Eye (tissue), 1 donor: ENCODE results near the gene PCBP1.
"Not testable (repeated sequence)": the region's sequence is repeated elsewhere in the genome, so short reads cannot be mapped to it uniquely, and the experiment has no call there.

Experiments used
- DNase-seq: peaks from one replicate; pipeline ENCODE4 v3.0.0-alpha.2; 2015

PCBP1 gene

GRCh38 chr2:70086838-70087701 is at the start of gene PCBP1:
Gene PCBP1, plus strand, starts transcription at chr2:70087477. Its CDS starts 267 bp downstream, at chr2:70087744.
- DNase-seq: peak; percentile 98

- DNase-seq: no peak
Observed at GRCh38 chr2:70039366-70039765, 47.9 kb upstream of the PCBP1 start.

- DNase-seq: no peak
Observed at GRCh38 chr2:70041663-70042062, 45.6 kb upstream of the PCBP1 start.

GRCh38 chr2:70042246-70042645 is 45.0 kb upstream of the PCBP1 start:
- DNase-seq: no peak

GRCh38 chr2:70043252-70043875 is 43.9 kb upstream of the PCBP1 start:
- DNase-seq: no peak

GRCh38 chr2:70044290-70045040 is 42.8 kb upstream of the PCBP1 start:
- no peak for DNase-seq

- DNase-seq: no peak
Observed at GRCh38 chr2:70045405-70045804, 41.9 kb upstream of the PCBP1 start.

GRCh38 chr2:70045932-70046331 is 41.3 kb upstream of the PCBP1 start:
- DNase-seq: no peak

- DNase-seq: no peak
Observed at GRCh38 chr2:70046534-70046933, 40.7 kb upstream of the PCBP1 start.

GRCh38 chr2:70047451-70047850 is 39.8 kb upstream of the PCBP1 start:
- no peak for DNase-seq

- DNase-seq: no peak
Observed at GRCh38 chr2:70049255-70049654, 38.0 kb upstream of the PCBP1 start.

- DNase-seq: no peak
Observed at GRCh38 chr2:70050631-70051425, 36.4 kb upstream of the PCBP1 start.

GRCh38 chr2:70055259-70055658 is 32.0 kb upstream of the PCBP1 start:
- not testable (repeated sequence) for DNase-seq

GRCh38 chr2:70061317-70061716 is 26.0 kb upstream of the PCBP1 start:
- DNase-seq: no peak

GRCh38 chr2:70062270-70062669 is 25.0 kb upstream of the PCBP1 start:
- no peak for DNase-seq

GRCh38 chr2:70068119-70068518 is 19.2 kb upstream of the PCBP1 start:
- DNase-seq: no peak

- no peak for DNase-seq
Observed at GRCh38 chr2:70069049-70069448, 18.2 kb upstream of the PCBP1 start.

GRCh38 chr2:70070542-70071268 is 16.6 kb upstream of the PCBP1 start:
- DNase-seq: peak; percentile 90

- DNase-seq: no peak
Observed at GRCh38 chr2:70073493-70073892, 13.8 kb upstream of the PCBP1 start.

- DNase-seq: no peak
Observed at GRCh38 chr2:70078384-70078783, 8.9 kb upstream of the PCBP1 start.

- DNase-seq: no peak
Observed at GRCh38 chr2:70080610-70081200, 6.6 kb upstream of the PCBP1 start.

GRCh38 chr2:70081221-70081620 is 6.1 kb upstream of the PCBP1 start:
- DNase-seq: no peak
